HG03442 (cell line): ENCODE measurements around the gene ADAMTS16.

Experiments
- ATAC-seq: cut with Tn5 transposase; IDR thresholded peaks from one replicate; pipeline ENCODE4 v1.9.1; 2021; ENCODE audit warnings: mild to moderate bottlenecking, moderate library complexity; ENCODE audit not compliant: unreplicated experiment

Gene ADAMTS16

DNA sequence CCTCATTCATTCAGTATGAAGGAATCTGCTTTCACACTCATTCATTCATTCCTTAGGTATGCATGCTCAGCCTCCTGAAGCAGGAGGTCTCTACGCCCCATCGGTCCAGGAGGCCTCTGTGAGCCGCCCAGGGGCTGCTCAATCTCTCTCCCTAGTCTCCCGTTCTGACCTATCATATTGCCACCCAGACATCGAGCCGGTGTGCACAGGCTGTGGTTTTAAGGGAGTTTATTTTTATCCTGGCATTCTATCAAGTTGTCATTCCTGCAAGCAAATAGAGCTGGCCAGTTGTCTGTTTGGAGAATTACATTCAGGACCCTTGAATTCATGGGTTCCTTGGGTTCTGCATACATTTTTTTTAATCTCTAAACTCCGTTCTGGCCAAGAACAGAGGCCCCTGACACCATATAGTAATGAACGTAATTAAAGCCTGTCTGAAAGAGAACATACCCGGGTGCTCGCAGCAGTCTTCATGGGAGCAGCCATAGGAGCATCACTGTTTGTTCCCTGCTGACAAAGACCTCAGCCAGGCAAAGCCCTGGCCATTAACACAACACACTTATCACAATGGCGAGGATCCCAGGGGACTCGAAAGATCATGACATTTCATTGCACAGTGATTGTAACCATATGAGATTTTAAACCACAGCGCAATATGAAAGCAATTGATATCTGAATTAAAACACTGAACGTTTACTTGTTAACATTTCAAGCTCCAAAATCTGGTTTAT, 80.9 kb downstream of the ADAMTS16 start:
- no peak for ATAC-seq

DNA sequence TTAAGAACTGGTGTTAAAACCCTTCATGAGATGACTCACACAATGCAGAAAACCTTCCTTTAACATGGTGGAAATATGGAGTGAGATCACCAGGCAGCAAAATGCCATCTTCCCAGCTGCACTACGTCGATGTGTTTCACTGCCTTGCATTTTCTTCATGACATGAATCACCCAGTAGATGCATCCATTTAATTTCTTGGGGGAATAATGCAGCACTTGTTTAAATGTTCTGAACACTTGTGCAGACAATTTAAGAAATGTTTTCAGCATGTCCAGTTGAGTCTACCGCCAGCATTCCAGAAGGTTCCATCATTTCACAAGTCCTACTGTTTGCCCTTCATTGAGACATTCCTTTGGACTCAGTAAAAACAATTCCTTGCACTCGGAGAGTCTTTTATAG, 81.6 kb downstream of the ADAMTS16 start:
- ATAC-seq = no peak

DNA sequence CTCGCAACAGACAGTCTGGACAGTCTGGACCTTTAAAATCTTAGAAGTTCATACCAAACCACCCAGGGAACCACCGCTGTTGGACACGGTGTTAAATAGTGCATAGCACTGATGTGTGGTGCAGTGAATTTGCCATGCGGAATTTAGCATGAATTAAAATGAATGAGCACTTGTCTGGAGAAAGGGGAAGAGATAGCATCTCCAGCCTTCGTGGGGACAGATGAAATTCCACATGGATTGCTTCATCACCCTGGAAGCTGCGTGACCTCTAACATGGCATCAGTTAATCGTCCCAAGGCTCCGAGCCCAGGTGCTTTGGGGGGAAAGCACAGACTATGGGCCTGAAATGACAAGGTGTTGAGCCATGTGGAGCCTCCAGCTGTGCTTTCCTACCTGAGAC, 91.4 kb downstream of the ADAMTS16 start:
- no peak for ATAC-seq

DNA sequence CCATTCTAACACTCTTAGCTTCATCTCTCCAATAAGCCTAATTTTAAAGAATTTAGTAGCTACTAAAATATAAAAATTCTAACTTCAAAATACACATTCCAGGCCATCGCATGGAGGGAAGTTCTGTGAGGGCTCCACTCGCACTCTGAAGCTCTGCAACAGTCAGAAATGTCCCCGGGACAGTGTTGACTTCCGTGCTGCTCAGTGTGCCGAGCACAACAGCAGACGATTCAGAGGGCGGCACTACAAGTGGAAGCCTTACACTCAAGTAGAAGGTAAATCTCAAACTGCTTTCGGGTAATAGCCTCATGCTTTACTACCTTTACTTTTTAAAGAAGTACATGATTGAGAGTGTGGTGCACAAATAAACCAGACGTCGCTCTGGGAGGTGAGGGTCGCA, 94.8 kb downstream of the ADAMTS16 start:
- ATAC-seq = no peak

DNA sequence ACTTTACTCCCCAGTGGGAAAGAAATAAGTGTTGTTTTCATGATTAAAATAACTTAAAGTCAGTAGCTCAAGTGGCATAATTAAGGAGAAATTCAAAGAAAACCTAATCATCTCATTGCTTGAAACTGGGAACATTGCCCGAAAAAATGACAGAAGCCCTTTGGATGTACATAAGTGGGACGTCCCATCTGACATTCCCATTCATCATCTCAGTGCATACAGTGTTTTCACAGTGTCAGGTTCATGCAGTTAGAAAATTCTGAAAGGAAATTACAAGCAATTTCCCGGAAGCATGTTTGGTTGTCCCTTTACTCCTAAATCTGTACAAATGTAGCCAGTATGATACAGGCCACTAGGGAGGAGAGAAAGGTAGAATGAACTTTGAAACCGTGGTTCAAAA, 95.6 kb downstream of the ADAMTS16 start:
- ATAC-seq = no peak

DNA sequence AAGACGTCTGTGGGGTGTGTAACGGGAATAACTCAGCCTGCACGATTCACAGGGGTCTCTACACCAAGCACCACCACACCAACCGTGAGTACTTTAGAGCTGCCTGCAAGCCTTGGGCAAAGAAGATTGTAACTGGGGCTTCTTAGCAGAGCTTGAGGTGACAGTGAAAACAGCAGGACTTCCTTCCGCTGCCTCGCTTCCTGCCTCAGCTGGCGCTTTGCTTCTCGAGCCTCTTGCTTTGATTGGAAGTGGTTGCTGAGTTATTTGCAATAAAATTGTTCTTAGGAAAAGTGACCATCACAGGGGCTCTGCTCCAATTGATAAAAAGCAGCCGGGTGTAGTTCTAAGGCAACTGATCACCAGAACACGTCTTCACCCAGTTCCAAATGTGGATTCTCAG, 99.1 kb downstream of the ADAMTS16 start:
- ATAC-seq = no peak

DNA sequence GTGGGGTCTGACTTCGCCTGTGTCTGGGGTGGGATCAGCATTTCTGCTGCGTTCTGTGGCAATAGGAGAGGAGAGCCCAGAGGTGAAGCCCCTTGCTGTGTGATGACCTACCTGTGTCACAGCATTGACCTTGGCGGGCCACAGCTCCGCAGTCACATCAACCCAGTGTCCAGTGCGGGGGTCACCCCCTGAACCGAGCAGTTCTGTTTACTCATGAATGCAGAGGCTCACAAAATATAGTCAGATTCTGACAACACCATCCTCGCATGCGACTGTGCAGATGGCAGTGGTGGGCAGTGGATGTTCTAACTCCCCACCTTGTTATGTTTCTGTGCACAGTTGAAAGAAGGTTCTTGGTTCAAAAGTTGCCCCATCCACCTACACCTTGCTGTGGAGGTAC, 100.1 kb downstream of the ADAMTS16 start:
- ATAC-seq = no peak

DNA sequence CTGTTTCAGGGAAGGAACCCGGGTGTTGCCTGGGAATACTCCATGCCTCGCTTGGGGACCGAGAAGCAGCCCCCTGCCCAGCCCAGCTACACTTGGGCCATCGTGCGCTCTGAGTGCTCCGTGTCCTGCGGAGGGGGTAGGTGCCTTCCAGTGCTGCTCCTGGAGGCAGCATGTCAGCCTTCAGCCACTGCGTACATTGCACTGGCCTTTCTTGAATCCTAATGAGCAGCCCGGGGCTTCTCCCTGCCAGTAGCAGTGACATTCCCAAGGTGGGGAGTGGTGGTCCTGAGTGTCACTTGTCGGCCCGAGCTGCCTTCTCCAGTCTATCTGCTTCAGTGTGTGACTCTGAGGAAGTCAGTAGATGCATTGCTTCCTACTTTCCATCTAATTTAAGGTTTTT, 101.9 kb downstream of the ADAMTS16 start:
- ATAC-seq = no peak

DNA sequence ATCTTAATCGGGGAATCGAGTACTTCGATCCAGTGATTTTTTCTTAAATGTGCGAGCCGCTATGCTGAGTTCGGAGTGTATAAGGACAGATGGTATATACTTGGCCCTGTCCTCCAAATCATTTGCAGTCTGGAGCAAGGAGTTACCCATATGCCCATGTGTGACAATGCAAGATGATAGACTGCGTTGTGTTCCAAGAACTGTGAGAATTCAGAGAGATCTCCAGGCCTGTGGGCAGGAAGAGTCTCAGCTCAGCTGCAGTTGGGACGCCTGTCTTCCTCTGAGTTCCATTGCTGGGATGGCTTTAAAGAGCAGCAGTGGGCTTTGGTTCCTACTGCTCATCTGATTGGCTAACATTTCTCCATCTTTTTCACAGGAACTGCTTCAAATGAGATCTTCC, 106.6 kb downstream of the ADAMTS16 start:
- ATAC-seq = no peak

DNA sequence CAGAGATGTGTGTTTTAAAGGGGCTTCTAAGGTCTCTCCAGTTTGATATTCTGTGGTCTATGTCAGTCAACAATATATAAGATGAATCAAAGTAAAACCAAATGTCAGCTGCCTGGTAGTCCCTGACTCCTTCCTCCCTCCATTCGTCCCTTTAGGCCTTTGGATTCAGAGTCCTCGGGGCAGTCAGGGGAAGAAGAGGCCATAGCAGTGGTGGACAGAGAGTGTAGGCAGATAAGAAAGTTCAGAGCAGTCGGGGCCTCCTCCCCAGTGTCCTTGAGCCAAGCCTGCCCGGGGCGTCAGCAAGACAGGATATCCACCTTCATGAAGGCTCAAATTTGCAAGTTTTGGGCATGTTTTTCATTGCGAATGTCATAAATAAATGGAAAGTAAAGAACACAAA, 110.6 kb downstream of the ADAMTS16 start:
- no peak for ATAC-seq

DNA sequence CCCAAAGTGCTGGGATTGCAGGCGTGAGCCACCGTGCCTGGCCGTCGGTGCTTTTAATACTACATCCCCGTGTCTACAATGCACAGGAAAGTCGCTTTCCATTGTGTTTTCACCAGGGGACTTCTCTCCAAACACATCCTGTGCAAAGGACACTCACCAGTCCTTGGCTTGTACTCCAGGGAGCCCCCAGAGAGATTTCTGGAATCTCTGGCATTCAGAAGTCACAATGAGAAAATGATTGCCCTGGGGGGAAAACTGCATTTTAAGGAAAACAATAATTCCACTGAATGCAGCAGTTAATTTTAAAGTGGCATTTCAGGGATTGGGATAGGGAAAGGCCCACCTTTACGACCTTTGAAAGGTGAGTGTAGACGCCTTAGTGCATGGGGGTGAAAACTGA, 112.0 kb downstream of the ADAMTS16 start:
- no peak for ATAC-seq

DNA sequence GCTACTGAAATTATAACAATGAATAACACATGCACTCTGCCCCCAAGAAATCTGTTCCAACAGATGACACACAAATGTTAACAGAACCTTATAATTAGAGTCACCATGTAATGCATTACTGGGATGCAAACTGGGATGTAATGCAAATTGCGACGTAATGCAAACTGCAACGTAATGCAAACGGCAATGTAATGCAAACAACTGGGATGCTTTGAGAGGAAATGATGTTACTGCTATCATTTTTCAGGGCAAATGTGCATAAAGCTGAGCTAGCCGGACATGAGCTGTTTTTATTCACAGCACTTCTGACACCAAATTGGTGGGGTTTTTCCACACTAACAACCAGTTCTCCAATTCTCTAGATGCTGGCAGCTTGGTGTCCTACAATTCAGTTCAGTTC, 117.2 kb downstream of the ADAMTS16 start:
- no peak for ATAC-seq

DNA sequence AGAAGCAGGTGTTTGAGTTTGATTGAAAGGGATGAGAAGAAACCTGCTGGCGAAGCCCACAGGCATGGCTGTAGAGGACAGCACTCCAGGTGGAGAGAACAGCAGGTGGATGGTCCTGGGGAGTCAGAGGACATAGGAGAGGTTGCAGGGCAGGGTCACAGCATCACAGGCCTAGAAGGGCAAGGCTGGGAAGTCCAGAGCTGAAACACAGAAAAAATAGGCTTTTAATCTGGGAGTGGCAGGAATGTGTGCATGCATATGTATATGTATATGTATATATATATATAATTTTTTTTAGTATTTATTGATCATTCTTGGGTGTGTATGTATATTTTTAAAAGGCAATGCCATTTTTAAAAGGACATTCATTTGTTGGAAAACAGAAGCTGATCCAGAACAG, 118.4 kb downstream of the ADAMTS16 start:
- ATAC-seq = no peak

DNA sequence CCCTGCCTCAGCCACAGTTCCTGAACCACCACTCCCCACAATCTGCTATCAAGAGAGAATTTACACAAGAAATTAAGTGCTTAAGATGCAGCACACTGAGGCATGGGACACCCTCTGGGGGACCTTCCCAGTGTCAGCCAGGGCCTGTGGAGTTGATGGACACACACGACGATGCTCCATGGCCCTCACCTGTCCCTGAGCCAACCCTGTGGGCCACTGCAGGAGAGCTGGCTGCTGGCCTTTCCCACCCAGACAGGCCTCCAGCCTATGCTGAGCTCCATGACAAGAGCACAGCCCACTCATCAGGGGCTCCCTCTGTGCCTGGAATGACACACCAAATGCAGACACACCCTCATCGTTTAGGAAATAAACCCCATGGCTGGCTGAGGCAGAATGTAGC, 124.6 kb downstream of the ADAMTS16 start:
- ATAC-seq = no peak

DNA sequence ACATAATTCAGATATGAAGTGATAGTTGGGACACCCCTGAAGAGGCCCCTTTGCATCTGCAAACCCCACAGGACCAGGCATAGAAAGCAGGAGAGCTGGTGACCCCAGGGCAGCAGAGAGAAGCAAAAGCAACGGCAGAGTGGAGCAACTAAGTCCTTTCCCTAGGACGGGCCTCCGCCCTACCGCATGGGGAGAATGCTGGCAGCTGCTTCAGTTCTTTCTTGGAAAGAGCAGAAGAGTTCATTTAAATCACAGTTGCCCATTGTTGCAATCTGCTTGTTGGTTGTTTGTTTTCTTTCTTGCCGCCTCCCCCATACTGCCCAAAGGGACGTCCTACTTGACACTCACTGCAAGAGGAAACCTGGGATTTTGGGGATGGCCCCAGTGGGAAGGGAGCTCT, 126.2 kb downstream of the ADAMTS16 start:
- ATAC-seq = no peak

DNA sequence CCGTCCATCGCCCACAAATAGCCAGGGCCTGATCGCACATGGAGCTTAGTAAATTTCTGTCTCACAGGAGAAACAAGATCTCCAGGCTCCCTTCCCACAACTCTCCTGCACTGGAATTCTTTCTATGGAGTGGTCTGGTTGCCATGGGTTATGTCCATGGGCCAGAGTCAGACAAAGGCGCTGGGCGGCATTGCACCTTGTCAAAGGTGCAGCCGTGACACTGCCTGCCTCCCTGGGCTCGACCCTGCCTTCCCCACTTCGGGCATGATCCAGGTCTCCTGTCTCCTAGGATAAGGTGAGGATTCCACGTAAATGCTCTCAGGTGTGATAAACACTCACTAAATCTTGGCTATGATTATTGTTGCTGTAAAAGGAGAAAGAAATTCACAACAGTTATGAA, 130.0 kb downstream of the ADAMTS16 start:
- ATAC-seq = no peak

DNA sequence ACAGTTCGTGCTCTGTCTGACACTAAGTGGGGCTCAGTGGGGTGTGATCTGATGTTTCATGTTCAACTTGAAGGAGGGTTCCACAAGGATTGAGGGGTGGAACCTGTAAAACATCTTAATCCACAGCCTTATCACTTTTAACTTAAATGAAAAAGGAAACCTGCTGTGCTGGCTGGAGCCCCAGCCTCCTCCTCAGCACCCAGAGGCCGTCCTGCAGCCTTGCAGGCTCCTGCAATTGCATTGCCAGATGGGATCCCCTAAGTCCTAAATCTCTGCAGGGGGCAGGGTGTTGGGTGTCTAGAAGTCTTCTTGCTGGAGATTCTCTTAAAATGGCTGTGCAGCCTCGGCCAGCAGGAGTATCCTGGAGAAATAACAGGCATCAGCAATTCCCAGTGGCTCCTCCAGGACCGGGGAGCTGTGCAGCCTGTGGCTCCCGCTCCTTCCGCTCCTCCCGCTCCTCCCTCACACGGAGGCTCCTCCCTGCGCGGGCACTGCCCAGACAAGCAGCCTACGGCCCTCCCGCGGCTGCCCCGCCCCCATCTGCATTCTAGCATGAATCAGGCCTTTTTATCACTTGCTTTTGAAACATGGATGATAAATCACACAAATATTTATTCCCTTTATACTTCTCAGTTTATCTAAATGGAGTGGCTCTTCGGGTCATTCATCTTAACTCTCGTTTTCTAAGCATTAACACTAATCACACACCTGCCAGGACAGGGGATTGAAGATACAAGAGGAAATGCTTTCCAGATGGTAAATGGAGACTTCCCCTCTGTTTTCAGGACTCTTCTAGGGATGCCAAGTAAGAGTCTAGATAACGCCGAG, 131.0 kb downstream of the ADAMTS16 start:
- no peak for ATAC-seq

DNA sequence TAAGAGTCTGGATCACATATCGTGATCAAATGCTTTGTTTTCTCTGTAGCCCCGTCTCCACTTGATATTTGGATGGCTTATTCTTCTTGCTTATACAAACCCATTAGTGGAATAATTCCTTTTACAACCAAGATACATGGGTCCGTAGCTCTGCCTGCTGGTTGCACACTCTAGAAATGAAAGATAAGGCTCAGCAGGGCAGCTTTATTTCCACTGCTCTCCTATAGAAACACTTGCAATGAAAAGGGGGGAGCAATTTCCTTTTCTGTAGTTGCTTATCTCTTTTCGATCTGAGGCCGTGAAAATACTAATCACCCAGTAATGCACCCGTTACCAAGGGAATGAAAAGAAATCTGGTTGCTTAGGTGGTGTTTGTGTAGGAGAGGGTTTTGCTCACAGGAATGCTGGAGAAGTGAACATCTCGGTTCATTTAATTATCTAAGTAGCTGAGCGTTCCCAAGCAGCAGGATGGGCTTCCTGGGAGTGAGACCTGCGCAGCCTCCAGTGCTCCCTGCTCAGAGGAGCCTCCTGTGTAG, 131.7 kb downstream of the ADAMTS16 start:
- ATAC-seq = no peak

DNA sequence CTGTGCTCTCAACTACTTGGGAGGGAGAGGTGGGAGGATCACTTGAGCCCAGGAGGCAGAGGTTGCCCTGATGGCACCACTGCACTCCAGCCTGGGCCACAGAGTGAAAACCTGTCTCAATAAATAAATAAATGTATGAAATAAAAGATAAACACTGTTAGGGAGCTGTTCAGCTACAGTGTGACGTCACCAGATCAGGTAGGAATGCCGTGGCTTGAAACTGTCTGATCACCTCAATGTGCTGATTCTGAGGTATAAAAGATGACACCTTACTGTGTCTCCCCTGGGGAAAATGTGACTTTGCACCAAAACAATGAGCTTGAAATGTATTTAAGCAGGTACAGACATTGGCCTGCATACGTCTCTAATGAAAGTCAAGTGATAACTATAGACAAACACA, 133.3 kb downstream of the ADAMTS16 start:
- ATAC-seq = no peak

DNA sequence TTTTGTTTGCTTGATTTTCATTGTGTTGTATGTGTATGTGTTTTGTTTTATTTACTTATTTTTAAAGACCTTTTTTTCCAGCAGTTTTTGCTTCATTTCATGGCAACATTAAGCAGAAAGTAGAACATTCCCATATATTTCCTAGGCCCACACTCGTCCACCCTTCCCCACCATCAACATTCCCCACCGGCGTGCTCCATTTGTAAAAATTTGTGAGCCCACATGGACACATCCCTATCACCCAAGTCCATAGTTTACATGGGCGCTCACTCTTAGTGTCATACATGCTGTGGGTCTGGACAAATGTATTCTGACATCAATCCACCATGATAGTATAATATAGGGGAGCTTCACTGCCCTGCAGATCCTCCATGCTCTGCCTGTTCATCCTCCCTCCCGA, 133.8 kb downstream of the ADAMTS16 start:
- no peak for ATAC-seq

DNA sequence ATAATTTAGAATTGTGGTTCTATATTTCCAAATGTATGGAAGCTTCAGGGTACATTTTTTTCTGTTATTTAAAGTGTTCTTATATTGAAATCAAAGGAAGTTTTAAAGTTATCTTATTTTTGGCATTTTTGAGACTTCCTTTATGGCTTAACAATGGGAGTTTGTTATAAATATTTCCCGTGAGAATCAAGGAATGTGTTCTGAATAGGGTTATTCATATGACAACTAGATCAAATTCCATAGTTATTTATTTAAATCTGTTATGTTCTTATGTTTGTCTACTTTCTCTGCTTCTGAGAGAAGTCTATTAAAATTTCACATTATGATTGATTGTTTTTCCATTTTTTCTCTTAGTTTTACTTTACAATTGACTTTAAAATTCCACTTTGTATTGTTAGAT, 135.1 kb downstream of the ADAMTS16 start:
- no peak for ATAC-seq

DNA sequence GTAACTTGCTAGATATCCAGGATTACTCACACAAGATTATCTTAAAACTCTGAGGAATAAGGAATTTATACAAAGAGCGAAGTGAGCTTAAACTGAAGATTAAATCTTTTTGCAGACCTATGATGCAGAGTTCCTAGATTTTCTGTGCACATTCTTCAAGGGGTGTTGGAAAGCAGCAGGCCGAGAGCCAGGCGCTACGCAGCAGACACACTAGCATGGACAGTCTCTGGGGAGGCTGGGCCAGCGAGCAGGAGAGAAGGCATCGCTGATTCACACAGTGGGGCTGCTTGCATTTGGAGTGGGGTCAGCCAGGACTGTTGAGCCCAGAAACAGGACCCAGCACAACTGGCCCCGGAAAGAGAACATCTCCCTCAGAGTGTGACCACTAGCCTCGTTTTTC, 136.3 kb downstream of the ADAMTS16 start:
- ATAC-seq = no peak
